Upper lobe of right lung (tissue), 1 donor: ENCODE data around the gene BTG1. TPM values are rescaled to one million over a fixed set of nuclear protein-coding genes. Genes with fewer than 3 reads are reported as not detected.

Experiments used
- ATAC-seq: fragments of 200-7000 bp; cut with Tn5 transposase; one replicate; pipeline ENCODE4 v1.9.1; 2020; ENCODE audit warnings: mild to moderate bottlenecking, moderate library complexity
- DNase-seq: peaks from one replicate; pipeline ENCODE4 v3.0.0-alpha.2; 2020
- H3K27ac ChIP-seq: fragments of 200-600 bp; one replicate; pipeline ENCODE4 v1.8.0; 2022
- H3K27me3 ChIP-seq: fragments of 200-600 bp; one replicate; pipeline ENCODE4 v1.8.0; 2022; ENCODE audit warnings: mild to moderate bottlenecking
- H3K36me3 ChIP-seq: fragments of 200-600 bp; one replicate; pipeline ENCODE4 v1.8.0; 2022
- H3K4me1 ChIP-seq: fragments of 200-600 bp; one replicate; pipeline ENCODE4 v1.8.0; 2022
- H3K4me3 ChIP-seq: fragments of 200-600 bp; one replicate; pipeline ENCODE4 v1.8.0; 2022; ENCODE audit warnings: mild to moderate bottlenecking
- H3K9me3 ChIP-seq: fragments of 200-600 bp; one replicate; pipeline ENCODE4 v1.8.0; 2022
- CTCF ChIP-seq: fragments of 200-600 bp; IDR thresholded peaks from one replicate; pipeline ENCODE4 v1.8.0; 2022; ENCODE audit warnings: antibody characterized with exemption
- intact Hi-C: fragments of 100-400 bp; cut with DNase I; formaldehyde crosslinking; loops from one replicate; pipeline ENCODE4 v1.11.0; 2022
- total RNA-seq: library from RNA; stranded (reverse); fragmentation: NEBNext Ultra II Directional; extraction: Animal tissue kit (Norgen Biotek cat#: 25700); gene quantifications from one replicate; pipeline ENCODE4 v1.2.1, GENCODE V29; 2021
- donor health status: DM: no; HTN: yes; CAD: no; lungs with severe emphysema.

BTG1 gene
- total RNA-seq, 1 donor from 2014 or later, result 163 TPM

DNA sequence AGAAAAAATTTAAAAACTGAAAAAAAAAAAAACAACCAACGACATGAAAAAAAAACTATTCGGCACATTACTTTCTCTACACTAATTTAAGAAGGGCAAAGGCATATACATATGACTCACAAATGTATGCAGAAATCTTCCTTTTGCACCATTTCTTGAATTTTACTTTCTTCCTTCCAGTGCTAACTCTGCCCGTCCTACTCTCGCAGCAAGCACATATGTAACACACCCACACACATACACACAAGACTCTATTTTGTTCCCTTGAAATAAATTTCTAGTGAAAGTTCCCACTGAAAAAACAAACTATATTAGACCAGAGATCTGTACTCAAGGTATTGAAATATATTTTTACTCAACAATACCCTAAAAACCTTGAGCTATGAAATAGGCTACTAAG, 14.6 kb downstream of the BTG1 start:
- intact Hi-C loops, result no loop called here
- H3K36me3 ChIP-seq, result no peaks in the 10 kb centered on the region
- H3K4me1 ChIP-seq, result peaks cover 55% of the 10 kb centered on the region
- no peaks in the 10 kb centered on the region for H3K9me3 ChIP-seq
- no peak for DNase-seq
- ATAC-seq, result peak; percentile 58
- H3K27me3 ChIP-seq, result no peaks in the 10 kb centered on the region
- H3K27ac ChIP-seq, result peak overlapping the region; percentile 61
- TF ChIP-seq CTCF, result no peak
- peak overlapping the region; percentile 4 for H3K4me3 ChIP-seq

DNA sequence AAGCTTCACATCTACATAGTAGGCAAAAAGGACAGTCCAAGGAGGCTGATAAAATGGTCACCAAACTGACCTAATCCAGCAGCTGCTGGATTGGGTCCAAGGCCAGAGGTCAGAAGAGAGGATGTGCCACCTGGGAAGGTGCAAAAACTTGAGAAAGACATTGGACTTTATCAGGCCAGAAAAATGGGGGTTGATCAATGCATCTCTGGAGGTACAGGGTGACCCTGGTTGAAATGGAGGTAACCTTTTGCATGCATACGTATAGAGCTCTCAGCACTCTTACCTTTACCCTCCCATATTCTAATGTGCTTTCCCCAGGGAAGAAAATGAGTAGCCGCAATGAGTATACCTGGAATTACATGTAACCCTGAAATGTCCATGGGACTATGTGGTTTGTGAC, 16.0 kb downstream of the BTG1 start:
- Histone ChIP-seq H3K9me3 (no peaks in the 10 kb centered on the region), H3K4me1 (peaks cover 41% of the 10 kb centered on the region), H3K36me3 (no peaks in the 10 kb centered on the region), H3K4me3 (no peak overlapping the region), H3K27ac (no peak overlapping the region), H3K27me3 (no peaks in the 10 kb centered on the region)
- no peak for ATAC-seq
- intact Hi-C loops, result no loop called here
- DNase-seq, result no peak
- no peak for TF ChIP-seq CTCF

DNA sequence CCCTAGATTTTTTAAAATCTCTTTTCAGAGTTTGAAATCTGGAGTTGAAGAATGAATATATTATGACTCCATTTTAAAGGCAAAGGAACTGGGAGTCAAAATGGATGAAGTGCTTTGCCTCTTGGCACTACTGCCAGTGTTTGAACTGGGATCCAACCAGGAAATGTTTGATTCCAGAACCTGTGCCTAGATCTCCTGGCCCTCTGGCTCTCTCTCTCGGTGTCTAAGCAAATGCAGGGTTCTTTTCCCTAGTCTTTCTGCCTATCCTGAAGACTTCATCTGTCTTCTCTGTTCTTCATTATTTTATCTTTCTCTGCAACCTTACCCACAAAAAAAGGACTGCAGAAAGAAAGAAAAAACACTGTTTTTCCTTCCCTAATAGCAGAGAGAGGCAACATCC, 17.0 kb downstream of the BTG1 start:
- H3K27me3 ChIP-seq, result no peaks in the 10 kb centered on the region
- H3K4me1 ChIP-seq, result peaks cover 31% of the 10 kb centered on the region
- no peak for DNase-seq
- no peaks in the 10 kb centered on the region for H3K36me3 ChIP-seq
- no peak for TF ChIP-seq CTCF
- no peak for ATAC-seq
- intact Hi-C loops, result no loop called here
- H3K4me3 ChIP-seq, result no peak overlapping the region
- no peak overlapping the region for H3K27ac ChIP-seq
- H3K9me3 ChIP-seq, result no peaks in the 10 kb centered on the region

DNA sequence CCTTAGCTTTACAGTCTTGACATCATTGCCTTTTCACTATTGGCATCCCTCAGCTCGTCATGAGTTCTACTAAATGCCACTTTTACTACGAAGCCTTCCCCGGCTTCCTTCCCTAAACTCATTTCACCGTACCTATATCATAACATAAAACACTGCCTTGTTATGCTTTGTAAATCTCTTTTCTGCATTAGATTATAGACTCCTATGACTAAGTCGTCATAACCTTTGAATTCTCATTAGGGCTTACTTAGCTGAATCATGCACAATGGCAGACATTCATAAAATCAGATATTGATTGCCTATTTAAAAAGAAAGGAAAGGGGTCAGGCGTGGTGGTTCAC, 21.0 kb downstream of the BTG1 start:
- Histone ChIP-seq H3K9me3 (peaks cover 9% of the 10 kb centered on the region), H3K27me3 (no peaks in the 10 kb centered on the region), H3K4me1 (no peaks in the 10 kb centered on the region), H3K36me3 (no peaks in the 10 kb centered on the region), H3K27ac (no peak overlapping the region), H3K4me3 (no peak overlapping the region)
- ATAC-seq, result no peak
- no peak for TF ChIP-seq CTCF
- intact Hi-C loops, result no loop called here
- DNase-seq, result no peak

- Histone ChIP-seq H3K4me1 (no peaks in the 10 kb centered on the region), H3K9me3 (peaks cover 14% of the 10 kb centered on the region), H3K27me3 (no peaks in the 10 kb centered on the region), H3K36me3 (no peaks in the 10 kb centered on the region), H3K27ac (no peak overlapping the region), H3K4me3 (no peak overlapping the region)
- ATAC-seq (peak; percentile 40), DNase-seq (no peak)
- intact Hi-C loops, result no loop called here
- TF ChIP-seq CTCF, result no peak
These were observed 21.6 kb downstream of the BTG1 start for GRCh38 chr12:92123780-92124688.
